ENCODE measurements around the gene GALNT1. TPM values are rescaled to one million over a fixed set of nuclear protein-coding genes. Genes with fewer than 3 reads are reported as not detected.

GALNT1 gene
- total and polyA plus RNA-seq, 12 donors, result 8.1 to 61.2 (median 42.1) TPM

DNA sequence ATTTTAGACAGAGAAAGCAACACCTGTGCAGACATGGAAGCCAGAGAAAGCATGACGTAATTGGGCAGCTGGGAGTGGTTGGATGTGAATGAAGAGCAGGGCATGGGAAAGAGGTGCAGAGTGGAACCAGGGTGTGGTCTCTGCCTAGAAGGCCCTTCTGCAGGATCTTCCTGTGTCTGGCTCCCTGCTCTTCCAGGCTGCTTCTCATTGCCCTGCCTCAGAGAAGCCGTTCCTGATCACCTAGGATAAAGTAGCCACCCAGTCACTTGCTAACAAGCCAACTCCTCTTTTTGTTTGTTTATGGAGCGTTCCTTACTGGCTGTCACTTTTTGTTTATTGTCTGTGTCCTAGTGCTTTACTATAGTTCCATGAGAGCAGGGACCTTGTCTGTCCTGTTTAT lies 28.5 kb downstream of the GALNT1 start:
- Histone ChIP-seq H3K4me1 (peaks cover 0 to 39% (median 31%) of the 10 kb centered on the region in 9 donors), H3K27me3 (no peaks in the 10 kb centered on the region), H3K36me3 (no peaks in the 10 kb centered on the region), H3K9me3 (no peaks in the 10 kb centered on the region), H3K27ac (no peak overlapping the region), H3K4me3 (no peak overlapping the region)
- ATAC-seq (peak in 2 of 8 donors; percentile 45 to 48), DNase-seq (no peak)
- TF ChIP-seq, protein P1, sequence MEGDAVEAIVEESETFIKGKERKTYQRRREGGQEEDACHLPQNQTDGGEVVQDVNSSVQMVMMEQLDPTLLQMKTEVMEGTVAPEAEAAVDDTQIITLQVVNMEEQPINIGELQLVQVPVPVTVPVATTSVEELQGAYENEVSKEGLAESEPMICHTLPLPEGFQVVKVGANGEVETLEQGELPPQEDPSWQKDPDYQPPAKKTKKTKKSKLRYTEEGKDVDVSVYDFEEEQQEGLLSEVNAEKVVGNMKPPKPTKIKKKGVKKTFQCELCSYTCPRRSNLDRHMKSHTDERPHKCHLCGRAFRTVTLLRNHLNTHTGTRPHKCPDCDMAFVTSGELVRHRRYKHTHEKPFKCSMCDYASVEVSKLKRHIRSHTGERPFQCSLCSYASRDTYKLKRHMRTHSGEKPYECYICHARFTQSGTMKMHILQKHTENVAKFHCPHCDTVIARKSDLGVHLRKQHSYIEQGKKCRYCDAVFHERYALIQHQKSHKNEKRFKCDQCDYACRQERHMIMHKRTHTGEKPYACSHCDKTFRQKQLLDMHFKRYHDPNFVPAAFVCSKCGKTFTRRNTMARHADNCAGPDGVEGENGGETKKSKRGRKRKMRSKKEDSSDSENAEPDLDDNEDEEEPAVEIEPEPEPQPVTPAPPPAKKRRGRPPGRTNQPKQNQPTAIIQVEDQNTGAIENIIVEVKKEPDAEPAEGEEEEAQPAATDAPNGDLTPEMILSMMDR (IDR thresholded peaks at IDR 0.05), result no peak
- WGBS, 2 donors, result 72 to 75% methylated on average over 3 of the region's 3 CpGs
- intact Hi-C loops (cut with DNase I), result no loop called here

DNA sequence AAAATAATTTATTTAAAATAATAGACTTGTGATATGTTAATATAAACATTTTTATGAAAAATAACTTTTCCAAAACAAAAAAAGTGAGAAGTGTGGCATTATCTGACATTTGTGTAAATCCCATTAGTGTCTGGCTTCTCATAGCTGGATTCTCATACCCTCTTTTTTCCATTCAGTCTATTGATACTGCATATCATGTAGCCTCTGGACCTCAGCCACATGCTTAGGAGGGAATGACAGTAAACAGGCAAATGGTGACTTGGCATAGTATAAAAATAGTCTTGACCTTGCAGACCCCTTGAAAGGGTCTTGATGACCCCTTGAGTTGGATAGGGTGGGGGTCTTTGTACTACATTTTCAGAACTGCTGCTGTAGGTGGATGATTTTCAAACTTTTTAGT lies 29.2 kb downstream of the GALNT1 start:
- intact Hi-C loops (cut with DNase I), result no loop called here
- DNase-seq (no peak), ATAC-seq (peak in 4 of 8 donors; percentile 22 to 53 (median 30))
- H3K27me3 ChIP-seq, result no peaks in the 10 kb centered on the region
- TF ChIP-seq, protein P1 (IDR thresholded peaks at IDR 0.05), result no peak
- no peaks in the 10 kb centered on the region for H3K36me3 ChIP-seq
- H3K4me3 ChIP-seq, result no peak overlapping the region
- peaks cover 0 to 39% (median 31%) of the 10 kb centered on the region in 9 donors for H3K4me1 ChIP-seq
- no peaks in the 10 kb centered on the region for H3K9me3 ChIP-seq
- no peak overlapping the region for H3K27ac ChIP-seq

DNA sequence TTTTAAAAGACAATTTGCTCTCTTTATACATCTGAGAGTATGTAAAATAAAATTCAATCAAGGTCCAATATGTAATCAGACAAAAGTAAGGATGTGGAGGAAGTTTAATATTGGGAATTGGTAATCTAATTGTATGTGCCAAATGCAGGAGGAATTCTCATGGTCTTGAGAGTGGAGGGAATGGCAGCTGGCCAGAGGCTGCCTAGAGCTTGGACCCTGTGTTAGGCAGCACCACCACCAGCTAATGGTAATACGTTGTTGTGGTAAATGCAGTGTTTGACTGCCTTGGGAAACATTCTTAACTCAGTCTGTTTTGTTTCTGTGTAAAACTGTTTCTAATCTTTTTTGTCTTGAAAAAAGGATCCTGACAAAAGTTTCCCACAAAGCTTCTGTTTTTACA lies 30.0 kb downstream of the GALNT1 start:
- 24 to 27% methylated on average over 1 of the region's 1 CpG for WGBS, 2 donors
- TF ChIP-seq, protein P1 (IDR thresholded peaks at IDR 0.05), result no peak

DNA sequence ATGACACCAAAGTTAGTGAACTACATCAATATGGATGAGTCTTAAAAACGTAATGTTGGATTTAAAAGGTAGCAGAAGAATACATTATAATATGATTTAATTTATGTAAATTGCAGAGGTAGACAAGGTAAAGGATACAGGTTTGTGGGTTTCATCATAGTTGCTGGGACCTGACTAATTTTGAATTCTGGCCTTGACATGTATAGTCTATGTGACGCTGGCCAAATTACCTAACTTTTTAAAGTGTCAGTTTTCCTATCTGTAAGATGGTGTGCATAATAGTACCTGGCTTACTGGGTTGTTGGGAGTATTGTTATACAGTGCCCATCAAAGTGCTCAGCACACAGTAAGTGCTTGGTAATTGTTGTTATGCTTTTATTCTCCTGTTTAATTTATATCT lies 34.5 kb downstream of the GALNT1 start:
- H3K36me3 ChIP-seq, result no peaks in the 10 kb centered on the region
- ATAC-seq (no peak), DNase-seq (no peak)
- H3K27ac ChIP-seq, result peak overlapping the region in 1 of 10 donors; percentile 69
- H3K4me3 ChIP-seq, result no peak overlapping the region
- no peaks in the 10 kb centered on the region for H3K27me3 ChIP-seq
- intact Hi-C loops (cut with DNase I), result loop anchor here in 1 of 10 donors (5.0 kb wide), 1 partner anchor 34 kb away; the partner anchor contains the start of gene GALNT1
- peaks cover 0 to 65% (median 53%) of the 10 kb centered on the region in 9 donors for H3K4me1 ChIP-seq
- WGBS, 2 donors, result 93 to 98% methylated on average over 2 of the region's 2 CpGs
- H3K9me3 ChIP-seq, result no peaks in the 10 kb centered on the region
- TF ChIP-seq, protein P1 (IDR thresholded peaks at IDR 0.05), result no peak

More for the DNA sequence above, 30.0 kb downstream of the GALNT1 start:
- Histone ChIP-seq H3K27ac (no peak overlapping the region), H3K27me3 (no peaks in the 10 kb centered on the region), H3K4me3 (no peak overlapping the region), H3K4me1 (peaks cover 0 to 43% (median 33%) of the 10 kb centered on the region in 9 donors), H3K36me3 (no peaks in the 10 kb centered on the region), H3K9me3 (no peaks in the 10 kb centered on the region)
- ATAC-seq (no peak), DNase-seq (no peak)
- intact Hi-C loops (cut with DNase I), result no loop called here
